SW 1271 (cell line): ENCODE data around the gene MARCHF9.

Experiments used
- DNase-seq, 2 experiments: peaks; one replicate each; lab custom pipeline; 2025; lab: John Stamatoyannopoulos, UW

Gene MARCHF9

DNA sequence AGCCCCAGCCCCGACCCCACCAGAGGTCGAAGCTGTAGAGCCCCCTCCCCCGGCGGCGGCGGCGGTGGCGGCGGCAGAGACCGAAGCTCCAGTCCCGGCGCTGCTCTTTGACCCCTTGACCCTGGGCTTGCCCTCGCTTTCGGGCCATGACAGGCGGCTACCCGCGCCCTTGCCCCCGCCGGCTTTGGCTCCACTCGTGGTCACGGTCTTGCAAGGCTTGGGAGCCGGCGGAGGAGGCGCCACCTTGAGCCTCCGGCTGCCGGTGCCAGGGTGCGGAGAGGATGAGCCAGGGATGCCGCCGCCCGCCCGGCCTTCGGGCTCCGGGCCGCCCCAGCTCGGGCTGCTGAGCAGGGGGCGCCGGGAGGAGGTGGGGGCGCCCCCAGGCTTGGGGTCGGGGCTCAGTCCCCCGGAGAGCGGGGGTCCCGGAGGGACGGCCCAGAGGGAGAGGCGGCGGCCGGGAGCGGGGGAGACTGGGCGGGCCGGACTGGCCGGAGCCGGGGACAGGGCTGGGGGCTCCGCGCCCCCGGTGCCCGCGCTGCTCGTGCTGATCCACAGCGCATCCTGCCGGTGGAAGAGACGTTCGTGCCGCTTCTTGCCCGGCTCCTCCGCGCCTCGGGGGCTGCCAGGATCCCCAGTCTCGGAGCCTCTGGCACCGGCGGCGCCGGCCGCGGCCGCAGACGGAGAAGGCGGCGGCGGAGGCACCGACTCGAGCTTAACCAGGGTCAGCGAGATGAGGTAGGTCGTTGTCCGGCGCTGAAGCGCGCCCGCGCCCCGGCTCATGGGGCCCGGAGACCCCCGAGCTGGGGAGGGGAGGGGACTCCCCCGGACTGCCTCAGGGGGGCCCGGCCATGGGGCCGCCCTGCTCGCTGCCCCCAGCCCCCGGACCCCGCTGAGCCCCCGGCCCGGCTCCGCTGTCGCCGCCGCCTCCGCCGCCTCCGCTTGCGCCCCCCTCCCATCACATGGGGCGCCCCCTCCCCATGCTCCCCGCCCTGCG, 17.1 kb upstream of the MARCHF9 start:
- no peak for DNase-seq

DNA sequence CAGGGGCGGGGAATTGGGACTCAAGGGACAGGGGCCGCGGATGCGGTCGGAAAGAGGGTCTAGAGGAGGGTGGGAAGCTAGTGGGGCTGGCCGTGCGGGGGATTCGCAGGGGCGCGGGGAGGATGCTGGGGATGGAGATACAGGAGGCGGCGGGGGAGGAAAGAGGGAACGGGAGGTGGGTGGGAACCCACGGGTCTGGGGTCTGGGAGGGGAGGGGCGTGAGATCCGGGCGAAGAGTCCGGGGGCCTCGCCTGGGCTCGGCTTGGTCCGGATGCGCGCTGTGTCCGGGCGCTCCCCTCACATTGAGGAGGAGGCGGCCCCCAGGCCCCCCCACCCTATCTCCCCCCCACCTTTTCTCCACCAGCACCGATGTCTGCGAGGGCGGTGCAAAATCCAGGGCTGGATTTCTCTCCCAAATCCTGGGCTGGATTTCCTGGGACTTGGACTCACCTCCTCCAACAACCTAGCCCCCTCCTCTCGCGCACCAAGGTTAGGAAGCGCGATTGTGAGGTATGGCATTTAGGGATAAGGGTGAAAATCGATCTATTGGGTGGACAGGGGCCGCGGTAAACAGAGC, 16.2 kb upstream of the MARCHF9 start, which contains the start of gene AGAP2:
AGAP2 (minus strand) TSS at position 82 of the 577 bp plus-strand sequence. CDS start 496 bp downstream, outside the sequence.
- DNase-seq = no peak

DNA sequence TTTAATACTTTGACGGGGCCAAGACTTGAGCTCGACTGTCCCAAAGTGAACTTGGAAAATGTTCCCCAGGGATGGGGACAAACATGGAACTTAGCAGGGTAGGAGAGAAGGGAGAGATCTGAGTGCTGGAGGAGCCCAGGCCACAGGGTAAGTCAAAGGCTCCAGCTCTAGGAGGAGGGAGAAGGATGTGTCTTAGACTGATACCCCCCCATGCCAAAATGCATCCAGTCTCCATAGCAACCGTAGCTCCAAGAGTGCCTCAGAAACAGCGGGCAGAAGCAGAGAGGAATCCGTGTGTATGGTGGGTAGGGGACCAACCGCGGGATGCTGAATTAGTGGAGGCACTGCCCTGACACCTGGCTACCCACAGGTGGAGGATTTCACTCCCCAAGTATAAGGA, 15.5 kb upstream of the MARCHF9 start:
- no peak for DNase-seq

DNA sequence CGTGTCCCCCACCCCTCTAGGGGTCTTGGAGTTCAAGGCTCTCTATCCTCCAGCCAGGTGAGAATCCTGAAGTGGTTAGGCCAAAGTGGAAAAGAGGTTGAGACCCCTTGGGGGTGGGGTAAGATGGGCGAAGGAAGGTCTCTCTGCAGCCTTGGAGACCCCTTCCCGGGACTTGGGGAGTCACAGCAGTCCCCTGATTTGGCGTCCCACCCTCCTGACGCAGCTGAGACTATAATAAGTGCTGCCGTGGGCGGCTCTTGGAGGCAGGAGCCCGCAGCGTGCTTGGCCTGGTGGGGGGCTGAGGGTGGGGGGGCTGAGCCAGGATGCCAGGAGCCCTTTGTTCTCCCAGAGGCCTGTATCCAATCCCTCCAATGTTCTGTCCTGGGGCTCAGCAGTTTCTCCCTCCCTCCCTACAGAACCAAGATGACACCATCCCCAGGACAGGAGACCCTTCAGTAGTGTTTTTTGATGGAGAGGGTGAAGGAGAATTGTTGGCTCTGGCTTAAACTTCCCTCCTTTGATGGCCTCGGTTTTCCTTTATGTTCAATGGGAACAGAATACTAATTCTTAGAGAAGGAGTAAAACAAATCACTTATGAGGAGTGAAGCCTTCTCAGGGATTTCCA, 14.9 kb upstream of the MARCHF9 start:
- DNase-seq = no peak

DNA sequence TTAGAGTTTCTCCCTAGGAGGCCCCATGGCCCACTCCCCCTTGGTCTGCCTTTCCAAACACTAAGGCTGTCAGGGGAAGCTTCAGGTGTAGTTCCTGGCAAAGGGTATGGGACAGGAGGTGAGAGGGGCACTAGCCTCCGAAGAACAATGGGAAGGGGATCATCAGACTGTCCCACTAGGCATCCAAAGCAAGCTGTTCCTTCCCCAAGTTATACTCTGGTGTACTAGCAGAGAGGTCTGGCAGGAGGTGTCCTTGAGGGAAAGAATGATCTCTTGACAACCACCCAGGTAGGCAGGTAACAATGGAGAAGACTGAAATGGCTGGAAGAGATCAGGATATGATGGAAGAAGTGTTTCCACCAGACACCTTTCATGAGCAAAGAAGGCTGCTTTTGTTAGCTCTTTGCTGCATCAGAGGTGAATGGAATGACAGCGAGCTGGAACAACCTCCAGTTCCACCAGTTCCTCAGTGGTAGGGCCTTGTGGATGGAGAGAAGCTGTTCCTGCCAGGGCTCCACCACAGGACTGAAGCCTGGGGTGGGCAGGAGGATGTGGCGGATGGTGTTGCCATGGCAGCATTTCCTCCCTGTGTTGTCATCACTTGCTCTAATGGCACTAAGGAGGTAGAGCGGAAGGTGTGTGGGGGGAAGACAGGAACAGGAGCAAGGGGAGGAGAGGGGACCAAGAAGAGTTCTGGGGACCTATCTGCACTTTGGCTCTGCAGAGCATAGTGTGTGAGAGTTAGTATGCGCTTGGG, 14.1 kb upstream of the MARCHF9 start:
- DNase-seq = no peak

DNA sequence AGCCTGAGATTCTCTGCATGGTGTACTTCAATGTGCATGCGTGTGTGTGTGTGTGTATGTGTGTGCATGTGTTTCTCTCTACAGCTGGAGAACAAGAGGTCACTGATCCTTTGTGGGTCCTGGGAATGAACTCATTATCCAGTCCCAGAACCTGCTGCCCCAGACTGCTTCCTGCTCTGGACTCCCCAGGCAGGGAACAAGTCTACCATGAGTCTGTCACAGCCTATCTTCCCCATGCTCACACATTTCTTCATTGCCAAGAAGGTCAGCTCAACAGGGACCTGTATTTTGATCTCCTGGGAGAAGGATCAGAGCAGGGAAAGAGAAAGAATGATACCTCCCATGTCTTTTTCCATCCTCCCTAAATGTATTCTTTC, 13.5 kb upstream of the MARCHF9 start:
- DNase-seq = no peak

DNA sequence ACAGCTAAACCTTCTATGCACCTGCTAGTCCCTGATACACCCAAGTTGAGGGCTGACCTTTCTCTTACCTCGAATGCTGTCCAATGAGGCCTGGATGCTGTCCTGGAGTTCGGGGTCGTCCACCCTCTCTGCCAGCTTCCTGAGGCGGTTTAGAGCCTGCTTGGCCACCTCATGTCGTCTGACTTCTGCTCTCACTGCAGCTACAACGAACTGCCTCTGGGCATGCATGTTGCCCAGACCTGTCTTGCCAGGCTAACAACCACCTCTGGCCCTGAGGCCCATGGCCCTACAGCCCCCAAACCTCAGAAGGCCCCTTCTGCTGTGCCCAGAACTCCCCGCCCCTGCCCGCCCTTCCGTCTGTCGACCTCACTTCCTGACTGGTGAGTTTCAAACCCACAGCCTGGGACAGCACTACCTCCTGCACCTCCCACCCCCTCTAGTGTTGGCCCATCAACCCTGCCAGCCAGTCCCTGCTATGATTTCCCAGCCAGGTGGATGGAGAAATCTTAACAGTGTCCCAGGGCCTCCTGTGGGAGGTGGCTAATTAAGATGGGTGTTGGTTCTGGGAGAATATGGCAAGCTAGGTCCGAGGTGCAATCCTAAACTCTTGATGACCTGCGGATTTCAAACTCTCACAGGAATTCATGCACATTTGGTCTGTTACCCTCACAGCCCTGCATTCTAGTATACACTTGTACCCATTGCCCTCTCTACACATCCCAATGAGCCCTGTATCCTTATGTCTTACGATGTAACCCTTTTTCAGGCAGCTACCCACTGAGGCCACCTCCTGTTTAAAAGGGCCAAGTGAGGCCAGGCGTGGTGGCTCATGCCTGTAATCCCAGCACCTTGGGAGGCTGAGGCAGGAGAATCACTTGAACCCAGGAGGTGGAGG, 12.8 kb upstream of the MARCHF9 start:
- no peak for DNase-seq

DNA sequence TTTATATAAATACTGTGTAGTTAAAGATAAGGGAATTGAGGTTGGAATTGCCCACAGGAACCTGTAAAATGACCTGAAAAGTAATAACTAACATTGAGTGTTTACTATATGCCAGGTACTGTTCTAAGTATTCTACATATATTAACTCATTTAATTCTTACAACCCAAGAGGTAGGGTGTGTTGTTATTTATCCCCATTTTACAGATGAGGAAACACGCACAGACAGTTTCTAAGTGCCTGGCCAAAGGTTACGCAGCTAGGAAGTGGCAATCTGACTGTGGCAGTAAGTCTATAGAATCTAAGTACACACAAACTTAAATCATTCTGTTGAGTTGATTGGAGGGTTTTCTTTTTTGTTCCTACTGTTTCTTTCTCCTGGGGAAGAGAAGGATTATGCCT, 11.1 kb upstream of the MARCHF9 start:
- DNase-seq = no peak

DNA sequence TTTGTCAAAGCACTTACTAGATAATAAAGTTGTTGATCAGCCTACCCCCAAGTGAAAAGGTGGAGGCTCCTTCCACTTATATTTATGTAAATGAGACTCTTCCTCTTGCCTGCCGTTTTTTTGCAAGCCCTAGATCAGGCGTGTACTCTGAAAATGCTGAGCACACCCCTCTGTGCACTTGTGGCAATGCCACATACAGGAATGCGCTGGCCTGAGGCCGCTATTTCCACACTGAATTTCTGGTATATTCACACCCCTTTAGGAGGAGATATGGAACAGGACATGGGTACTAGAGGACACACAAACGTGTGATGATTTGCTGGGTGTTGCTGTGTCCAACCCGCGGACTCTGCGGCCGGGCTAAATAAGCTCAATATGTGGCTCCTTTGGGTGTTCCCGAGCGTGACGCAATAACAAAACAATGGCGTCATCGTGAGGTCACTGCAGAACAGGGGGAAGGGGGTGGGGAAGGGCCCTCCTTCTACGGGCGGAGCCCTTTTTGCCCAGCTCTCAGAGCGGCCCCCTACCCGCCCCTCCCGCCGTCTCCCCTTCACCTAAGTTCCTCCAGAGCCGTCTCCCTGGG, 10.6 kb upstream of the MARCHF9 start:
- no peak for DNase-seq

DNA sequence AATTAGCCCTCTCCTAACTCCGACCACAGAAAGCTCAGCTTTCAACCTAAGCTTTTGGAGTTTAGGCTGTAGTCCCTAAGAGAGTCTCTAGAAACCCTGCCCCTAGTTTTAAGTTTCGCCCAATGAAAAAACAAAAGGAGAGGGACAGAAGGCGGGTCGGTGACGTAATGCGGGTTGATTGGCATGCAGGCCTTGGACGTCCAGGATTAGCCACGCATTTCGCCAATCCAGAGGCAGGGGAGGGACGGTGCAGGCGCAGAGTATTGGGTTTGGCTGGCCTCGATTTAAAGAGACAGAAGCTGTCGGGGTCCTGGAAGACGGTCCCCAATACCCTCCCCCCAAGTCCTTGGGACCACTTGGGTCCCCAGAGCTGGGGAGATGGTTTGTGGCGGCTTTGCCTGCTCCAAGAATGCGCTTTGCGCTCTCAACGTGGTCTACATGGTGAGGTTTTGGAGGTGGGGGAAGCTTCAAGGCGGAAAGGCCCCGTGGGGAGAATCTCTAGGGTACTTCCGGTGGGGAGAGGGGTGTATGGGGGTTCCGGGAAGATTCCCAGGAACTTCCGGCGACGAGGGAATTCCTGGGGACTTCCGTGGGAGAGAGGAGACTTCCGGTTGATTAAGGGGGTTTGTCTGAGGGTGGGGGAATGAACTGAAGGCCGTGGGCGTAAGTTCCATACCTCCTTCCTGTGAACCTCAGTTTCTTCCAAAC, 10.0 kb upstream of the MARCHF9 start, which contains the start of gene TSPAN31:
TSPAN31 (plus strand) TSS at position 263 of the 708 bp plus-strand sequence; CDS start at position 379, 116 bp downstream.
- peak; percentile 92 to 96 for DNase-seq

DNA sequence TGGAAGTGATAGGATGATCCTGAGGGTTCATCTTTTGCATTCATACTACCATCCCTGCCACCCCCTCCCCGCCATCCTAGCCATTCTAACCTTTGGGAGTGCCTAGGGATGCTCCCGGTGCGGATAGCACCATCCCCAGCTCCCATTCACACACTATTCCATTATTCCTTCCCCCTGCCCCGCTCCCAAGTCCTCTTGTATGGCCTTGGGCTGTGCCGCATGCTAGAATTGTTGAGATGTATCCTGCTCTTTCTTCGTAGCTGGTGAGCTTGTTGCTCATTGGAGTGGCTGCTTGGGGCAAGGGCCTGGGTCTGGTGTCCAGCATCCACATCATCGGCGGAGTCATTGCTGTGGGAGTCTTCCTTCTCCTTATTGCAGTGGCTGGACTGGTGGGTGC, 9.4 kb upstream of the MARCHF9 start:
- DNase-seq = no peak

DNA sequence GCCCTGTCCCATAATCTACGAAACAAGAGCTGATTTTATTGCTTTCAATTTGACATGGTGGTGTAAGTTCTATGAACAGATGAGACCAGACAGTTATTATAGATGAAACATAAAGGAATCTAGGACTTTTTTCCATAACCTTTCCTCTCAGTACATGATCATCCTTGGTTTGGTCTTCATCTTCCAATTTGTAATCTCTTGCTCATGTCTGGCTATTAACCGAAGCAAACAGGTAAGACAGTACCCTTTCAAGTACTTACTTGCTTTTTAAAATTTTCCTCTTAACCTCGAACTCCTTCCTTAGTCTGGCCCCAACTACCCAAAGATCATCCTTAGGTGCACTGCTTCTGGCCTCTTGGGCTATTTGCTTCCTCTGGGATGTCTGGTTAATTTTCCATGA, 8.9 kb upstream of the MARCHF9 start:
- DNase-seq = no peak

DNA sequence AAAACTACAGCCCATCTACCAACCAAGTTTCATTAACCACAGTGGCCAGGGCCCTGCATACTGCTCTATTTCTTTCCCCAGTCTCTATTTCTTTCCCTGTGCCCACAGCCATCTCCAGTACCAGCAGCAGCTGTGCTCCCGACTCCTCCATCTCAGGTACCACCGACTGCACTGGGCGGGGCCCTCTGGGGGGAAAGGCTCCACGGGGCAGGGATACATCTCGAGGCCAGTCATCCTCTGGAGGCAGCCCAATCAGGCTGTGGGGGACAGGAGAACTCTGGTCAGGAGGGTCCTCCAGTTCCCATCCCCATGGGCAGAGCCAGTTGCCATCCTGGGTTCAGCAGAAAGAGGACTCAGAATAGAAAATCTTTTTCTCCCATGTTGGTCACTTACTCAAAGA, 5.8 kb upstream of the MARCHF9 start:
- no peak for DNase-seq

DNA sequence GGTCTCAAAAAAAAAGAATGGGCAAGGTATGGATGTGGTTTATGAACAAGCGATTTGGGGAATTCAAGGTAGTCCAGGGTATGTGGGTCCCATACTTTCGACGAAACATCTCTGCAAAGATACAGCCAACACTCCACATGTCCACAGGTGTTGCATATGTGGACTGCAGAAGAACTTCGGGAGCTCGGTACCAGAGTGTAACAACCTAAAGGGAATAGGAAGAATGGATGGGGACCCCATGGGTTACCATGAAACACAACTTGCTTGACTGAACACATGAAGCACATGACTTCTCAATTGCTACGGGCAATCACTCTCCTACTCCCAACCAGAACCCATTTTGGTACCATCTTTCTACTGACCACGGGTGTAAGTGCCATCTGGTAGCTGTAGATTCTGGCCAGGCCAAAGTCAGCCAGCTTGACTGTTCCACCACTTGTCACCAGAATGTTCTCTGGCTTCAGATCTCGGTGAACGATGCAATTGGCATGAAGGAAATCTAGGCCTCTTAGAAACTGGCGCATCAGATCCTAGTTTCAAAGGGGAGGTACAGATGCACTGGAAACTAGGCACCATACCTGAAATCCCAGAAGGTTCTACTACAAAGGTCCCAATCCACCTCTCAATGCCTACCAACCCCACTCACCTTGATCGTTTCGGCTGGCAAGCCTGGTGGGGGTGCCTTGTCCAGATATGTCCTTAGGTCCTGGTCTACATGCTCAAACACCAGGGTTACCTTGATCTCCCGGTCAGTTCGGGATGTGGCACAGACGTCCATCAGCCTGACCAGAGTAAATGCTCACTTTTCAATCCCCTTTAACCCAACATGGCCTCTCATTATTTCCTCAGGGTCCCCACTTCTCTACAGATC, 4.1 kb upstream of the MARCHF9 start:
- DNase-seq = no peak

DNA sequence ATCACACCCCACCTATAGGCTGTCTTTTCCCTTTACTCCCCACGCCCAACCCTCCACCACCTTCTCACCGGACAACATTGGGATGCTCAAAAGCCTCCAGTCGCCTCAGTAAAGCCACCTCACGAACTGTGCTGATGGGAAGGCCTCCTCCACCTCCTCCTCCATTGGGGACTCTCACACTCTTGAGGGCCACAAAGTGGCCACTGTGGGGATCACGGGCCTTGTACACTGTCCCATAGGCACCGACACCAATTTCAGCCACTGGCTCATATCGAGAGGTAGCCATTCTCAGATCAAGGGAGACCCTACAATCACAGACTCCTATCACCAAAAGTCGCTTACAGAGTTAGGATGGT, 3.5 kb upstream of the MARCHF9 start:
- no peak for DNase-seq

DNA sequence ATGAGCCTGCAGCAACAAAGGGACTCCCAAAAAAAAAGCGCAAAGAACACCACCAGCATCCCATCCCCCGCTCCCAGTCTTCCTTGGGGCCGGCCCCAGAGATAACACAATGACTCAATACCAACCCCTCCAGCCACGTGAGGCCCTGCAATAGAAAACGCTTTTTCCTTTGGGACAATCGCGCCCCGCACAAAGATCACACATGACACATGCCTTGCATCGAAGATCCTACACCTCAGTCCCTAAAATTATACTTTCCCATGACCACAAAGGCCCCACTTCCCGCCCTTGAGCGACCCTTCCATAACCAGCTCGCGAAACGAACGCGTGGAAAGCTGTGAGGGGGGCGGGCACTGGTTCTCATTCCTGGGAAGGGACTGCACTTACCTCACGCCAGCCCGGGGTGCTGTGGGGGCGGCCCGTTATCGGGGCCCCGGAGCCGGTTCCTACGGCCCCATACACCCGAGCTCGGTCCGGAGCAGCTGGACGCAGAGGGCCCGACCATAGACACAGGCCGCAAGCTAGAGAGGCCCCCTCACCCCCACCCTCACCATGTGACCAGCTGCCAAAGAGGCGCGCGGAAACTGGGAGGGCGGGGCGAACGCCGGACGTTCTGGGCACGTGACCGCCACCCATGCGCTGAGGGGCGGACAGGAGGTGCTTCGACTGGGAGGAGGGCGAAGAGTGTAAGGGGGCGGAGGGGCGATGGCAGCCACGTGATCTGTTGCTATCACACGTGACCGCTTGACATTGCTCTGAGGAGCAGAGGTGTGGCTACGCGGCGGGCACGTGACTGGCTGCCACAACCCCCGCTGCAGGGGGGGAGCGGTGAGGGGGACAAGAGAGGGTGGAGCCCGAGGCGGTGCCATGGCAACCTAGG, 2.9 kb upstream of the MARCHF9 start, which contains the start of gene CDK4:
CDK4 (minus strand) TSS at position 523 of the 880 bp plus-strand sequence. CDS start 593 bp downstream, outside the sequence.
- DNase-seq = peak; percentile 97 to 99

DNA sequence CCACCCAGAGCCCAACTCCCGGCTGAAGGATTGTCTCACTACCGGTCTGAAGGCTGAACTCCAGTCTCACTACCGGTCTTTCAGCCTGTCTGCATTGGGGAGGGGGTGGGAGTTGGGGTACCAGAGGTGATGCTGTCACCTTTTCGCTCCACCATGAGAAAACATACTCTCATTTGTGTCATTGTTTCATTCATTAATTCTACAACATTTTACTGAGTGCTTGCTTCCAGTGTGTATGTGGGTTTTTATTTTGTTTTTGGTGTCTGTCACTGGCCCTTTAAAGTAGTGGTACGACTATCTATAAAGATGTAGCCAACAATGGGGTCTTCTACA, 2.3 kb upstream of the MARCHF9 start:
- no peak for DNase-seq

DNA sequence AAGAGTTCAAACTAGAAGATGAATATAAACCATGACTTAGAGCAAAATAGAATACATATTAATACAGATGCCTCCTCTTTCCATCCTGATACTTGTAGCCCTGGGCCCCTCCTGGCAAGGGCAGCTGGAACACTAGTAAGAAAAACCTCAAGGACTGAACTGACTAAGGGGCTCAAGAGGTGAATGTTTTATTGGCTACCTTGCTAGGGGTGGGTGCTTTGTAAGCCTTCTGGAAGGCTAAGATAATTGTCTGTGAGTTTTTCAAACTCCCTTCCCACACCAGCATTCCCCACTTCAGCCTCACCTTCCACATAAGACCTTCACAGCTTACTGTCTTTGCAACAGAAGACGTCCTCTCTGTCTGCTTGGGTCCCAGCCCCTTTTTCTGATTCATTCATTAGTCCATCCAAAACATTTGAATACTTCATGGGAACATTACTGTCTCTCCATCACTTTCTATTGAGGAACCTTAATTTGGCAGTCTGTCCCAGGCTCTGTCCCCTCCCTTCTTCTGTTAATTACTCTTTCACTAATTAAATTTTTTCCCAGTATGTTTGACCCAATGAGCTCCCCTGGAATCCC, 1.1 kb upstream of the MARCHF9 start:
- no peak for DNase-seq
